GM21390 (cell line): ENCODE data around the gene RDH13.
"Not testable (repeated sequence)": the region's sequence is repeated elsewhere in the genome, so short reads cannot be mapped to it uniquely, and the experiment has no call there.

Experiments used
- ATAC-seq: cut with Tn5 transposase; IDR thresholded peaks from one replicate; pipeline ENCODE4 v1.9.1; 2021; ENCODE audit not compliant: unreplicated experiment

RDH13 gene

GRCh38 chr19:55079400-55080038 lies 16.6 kb upstream of the RDH13 start:
- no peak for ATAC-seq

- no peak for ATAC-seq
Observed at GRCh38 chr19:55078996-55079395, 16.0 kb upstream of the RDH13 start.

- ATAC-seq = no peak
Observed at GRCh38 chr19:55077106-55077505, 14.2 kb upstream of the RDH13 start.

GRCh38 chr19:55076321-55076720 lies 13.4 kb upstream of the RDH13 start:
- ATAC-seq = no peak

GRCh38 chr19:55075371-55075998 lies 12.5 kb upstream of the RDH13 start, which contains the start of gene EPS8L1:
Gene EPS8L1, plus strand, starts transcription at chr19:55075869. Its CDS starts 576 bp downstream, at chr19:55076445.
- ATAC-seq = no peak

- no peak for ATAC-seq
Observed at GRCh38 chr19:55071913-55072312, 9.0 kb upstream of the RDH13 start.

GRCh38 chr19:55071129-55071502 lies 8.2 kb upstream of the RDH13 start:
- ATAC-seq = no peak

- no peak for ATAC-seq
Observed at GRCh38 chr19:55070466-55071128, 7.6 kb upstream of the RDH13 start.

- ATAC-seq = no peak
Observed at GRCh38 chr19:55069865-55070197, 6.9 kb upstream of the RDH13 start.

- no peak for ATAC-seq
Observed at GRCh38 chr19:55068950-55069864, 6.3 kb upstream of the RDH13 start.

- ATAC-seq = no peak
Observed at GRCh38 chr19:55067869-55068268, 4.9 kb upstream of the RDH13 start.

- no peak for ATAC-seq
Observed at GRCh38 chr19:55066107-55066709, 3.3 kb upstream of the RDH13 start.

- ATAC-seq = not testable (repeated sequence)
Observed at GRCh38 chr19:55065516-55065915, 2.6 kb upstream of the RDH13 start.

GRCh38 chr19:55063492-55063843 lies 520 bp upstream of the RDH13 start:
- no peak for ATAC-seq

- ATAC-seq = not testable (repeated sequence)
Observed at GRCh38 chr19:55060287-55060686, 2.7 kb downstream of the RDH13 start.

GRCh38 chr19:55058781-55059610 lies 4.0 kb downstream of the RDH13 start:
- ATAC-seq = no peak

GRCh38 chr19:55056827-55057226 lies 6.1 kb downstream of the RDH13 start:
- ATAC-seq = no peak

GRCh38 chr19:55053735-55054134 lies 9.2 kb downstream of the RDH13 start:
- ATAC-seq = no peak

- ATAC-seq = no peak
Observed at GRCh38 chr19:55050749-55051532, 12.0 kb downstream of the RDH13 start.
